ENCODE measurements around the gene FRMD4A.
A peak's percentile ranks its signal among the peaks of the same experiment; 100 is the strongest.

Gene FRMD4A

DNA sequence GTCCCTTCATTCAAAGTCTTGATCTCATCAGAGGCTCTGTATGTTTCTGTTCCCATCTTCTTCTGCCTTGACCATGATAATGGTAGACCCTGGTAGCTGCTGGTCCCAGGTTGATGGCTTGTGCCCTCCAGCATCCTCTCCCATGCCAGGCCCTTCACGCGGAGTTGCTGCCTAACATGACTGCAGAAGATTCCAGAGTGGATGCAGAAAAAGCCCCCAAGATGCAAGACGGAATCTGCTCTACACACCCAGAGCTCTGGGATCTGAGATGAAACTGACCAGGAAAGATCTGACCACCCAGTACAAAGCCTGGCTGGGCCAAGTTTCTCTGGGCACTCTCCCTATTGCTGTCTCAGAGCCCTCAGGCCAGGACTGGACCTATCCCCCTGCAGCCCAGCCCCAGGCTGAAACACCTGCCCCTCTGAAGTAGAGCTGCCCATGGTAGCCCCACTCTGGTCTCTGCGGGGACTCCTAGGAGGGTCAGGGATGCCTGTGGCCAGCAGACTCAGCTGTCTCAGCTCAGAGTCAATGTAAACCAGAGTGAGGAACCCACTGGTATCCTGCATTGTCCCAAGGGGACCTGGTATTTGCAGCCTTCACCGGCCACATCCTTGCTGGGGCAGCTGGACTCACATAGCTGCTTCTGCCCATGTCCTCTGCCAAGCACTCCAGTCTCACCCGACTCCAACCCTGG is 9.5 kb upstream of the FRMD4A start:
- no peak for DNase-seq (ENCODE audit: low read depth)

DNA sequence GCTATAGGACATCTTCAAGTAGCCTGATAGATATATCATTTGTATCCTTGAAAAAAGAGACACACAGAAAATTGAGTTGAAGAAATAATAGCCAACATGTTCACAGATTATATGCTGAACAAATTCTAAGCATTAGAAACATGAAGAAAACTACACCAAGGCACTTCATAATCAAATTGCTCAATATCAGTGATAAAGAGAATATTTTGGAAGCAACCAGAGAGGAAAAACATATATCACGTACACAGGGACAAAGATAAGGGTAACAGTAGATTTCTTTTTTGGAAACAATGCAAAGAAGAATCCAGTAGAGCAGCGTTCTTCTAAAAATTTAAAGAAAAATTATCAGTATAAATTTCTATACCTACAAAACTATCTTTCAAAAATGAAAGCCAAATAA is 6.0 kb upstream of the FRMD4A start:
- no peak for DNase-seq (ENCODE audit: low read depth)

DNA sequence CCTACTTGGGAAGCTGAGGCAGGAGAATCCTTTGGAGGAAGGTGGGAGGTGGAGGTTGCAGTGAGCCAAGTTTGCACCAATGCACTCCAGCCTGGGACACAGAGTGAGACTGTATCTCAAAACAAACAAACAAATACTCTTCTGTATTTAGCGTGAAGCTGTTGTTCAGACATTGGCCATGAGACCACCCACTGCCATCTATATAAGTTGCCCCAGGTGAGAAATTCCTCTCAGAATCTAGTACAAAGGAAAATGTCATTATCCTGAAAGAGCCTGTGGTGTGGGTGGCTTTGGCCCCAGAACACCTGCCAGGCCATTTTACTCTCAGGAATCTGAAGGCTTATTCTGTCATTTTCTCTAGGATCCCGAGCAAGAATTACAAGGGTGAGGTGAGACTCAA is 4.0 kb upstream of the FRMD4A start:
- DNase-seq (ENCODE audit: low read depth) = no peak

GRCh38 chr10:14333606-14334005 is 2.9 kb upstream of the FRMD4A start:
- DNase-seq (ENCODE audit: low read depth) = no peak

DNA sequence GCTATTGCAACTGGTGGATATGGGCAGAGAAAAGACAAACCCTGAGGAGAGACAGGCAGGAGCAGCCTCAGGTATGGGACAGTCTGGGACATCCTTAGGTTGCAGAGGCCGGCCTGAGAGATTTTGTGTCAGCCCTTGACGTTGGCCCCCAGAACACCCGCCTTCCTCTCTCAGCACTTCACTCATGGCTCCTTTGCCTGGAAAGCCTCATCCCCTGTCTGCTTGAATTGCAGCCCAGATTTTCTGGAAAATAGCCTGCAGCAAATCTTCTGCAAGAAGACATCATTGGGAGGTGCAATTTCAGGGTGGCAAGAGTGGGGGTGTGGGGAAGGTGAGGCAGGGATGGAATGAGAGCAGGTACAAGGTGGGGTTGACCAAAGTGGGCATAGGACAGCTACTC is 2.2 kb upstream of the FRMD4A start:
- DNase-seq (ENCODE audit: low read depth) = no peak

DNA sequence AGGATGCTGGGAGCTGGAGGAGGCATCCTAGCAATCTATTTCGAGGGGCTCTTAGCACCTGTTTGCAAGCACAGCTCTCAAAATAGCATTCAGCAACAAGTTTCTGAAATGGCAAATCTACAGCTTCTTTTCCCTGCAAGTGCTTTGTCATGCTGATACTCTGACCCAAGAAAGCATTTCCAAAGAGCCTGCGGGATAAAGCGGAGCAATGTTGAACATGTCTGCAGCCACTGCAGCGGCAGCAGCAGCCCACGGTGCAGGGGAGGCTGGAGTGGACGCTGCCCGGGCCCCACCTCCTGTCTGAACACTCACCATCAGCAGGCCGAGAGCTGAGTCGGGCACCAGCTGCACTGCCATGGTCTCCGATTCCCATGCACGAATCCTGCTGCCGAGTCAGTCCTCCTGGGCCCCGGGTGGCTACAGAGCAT is 964 bp downstream of the FRMD4A start:
- DNase-seq (ENCODE audit: low read depth) = no peak

DNA sequence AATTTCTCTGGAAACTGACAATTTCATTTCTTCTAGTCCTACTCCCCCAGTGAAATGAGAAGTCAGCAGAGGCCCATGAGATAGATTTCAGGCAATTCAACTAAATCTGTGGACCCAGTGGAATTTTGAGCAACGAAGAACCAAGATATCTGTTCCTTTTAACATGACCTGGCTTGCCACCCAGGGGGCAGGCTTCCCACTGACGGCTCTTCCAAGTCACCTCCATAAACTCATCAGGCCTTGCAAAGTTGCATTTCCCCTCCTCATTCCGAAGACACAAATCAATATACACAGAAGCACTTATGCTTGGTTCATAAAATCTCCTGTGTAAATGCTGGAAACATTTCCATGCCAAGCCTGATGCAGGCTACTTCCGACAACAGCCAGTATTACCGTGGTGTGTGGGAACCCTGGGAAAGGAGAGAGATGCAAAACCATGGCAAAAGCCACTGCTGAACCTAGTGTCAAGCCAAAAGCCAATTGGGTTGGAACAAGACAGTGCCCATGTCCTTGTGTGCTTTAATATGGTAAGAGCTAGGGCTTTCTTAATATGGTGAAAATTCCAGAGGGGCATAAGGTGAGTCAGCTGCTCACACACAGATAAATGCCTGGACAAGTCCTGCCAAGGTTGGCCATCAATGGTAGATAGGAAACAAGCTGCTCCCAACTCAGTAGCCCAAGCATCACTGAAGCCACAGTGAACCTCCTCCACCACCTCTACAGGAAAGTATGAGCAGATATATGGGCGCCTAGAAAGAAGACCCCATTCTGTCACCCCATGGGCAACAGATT is 1.6 kb downstream of the FRMD4A start:
- DNase-seq (ENCODE audit: low read depth) = no peak

DNA sequence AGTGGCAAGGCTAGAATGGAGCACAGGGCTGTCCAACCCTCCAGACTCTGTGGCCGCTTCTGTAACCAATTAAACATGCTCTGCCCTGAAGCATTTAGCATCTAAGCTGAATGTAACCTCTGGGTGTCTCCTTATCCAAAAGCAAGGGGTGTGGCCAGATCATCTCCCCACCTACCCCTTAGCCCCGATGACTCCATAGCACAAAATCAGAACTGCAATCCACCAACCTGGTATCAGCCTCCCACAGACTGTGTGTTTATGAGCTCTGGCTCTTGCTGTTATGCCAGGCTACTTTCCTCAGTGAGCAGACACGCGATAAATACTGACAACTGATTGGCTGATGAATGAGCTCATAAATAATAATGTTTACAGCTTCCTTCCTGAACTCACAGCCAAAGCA is 3.2 kb downstream of the FRMD4A start:
- DNase-seq (ENCODE audit: low read depth) = no peak

- DNase-seq (ENCODE audit: low read depth) = no peak
These were observed 4.1 kb downstream of the FRMD4A start for GRCh38 chr10:14326581-14326980.

GRCh38 chr10:14325325-14325955 is 5.3 kb downstream of the FRMD4A start:
- no peak for DNase-seq (ENCODE audit: low read depth)

DNA sequence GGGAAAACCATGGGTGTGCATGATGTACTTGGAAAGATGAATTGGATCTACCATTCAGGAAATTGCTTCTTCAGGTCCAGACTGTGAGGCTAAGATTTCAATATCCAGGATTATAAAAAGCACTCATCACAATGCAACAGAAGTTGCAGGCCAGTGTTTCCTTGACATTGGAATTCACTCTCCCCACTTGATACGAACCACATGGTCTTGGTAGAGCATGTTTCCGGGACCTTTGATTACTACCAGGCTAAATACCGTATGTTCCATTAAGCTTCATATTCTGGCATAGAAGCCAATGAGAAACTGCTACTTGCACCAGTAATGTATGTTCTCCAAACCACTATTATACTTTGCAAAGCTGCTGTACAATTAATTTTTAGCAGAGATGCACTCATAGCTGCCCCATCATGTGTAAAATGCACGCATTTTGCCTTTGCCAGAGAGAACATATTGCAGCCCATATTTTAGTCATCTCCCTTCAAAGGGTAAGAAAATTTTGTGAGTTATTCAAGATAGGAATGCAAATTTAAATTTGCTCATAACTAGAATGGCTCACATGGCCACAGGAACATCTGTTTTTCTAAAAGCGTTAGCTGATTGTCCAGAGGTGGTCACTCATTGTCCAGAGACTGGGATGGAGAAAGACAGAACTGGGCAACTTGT is 8.1 kb downstream of the FRMD4A start:
- DNase-seq (ENCODE audit: low read depth) = no peak

GRCh38 chr10:14318007-14318406 is 12.7 kb downstream of the FRMD4A start:
- no peak for DNase-seq (ENCODE audit: low read depth)

DNA sequence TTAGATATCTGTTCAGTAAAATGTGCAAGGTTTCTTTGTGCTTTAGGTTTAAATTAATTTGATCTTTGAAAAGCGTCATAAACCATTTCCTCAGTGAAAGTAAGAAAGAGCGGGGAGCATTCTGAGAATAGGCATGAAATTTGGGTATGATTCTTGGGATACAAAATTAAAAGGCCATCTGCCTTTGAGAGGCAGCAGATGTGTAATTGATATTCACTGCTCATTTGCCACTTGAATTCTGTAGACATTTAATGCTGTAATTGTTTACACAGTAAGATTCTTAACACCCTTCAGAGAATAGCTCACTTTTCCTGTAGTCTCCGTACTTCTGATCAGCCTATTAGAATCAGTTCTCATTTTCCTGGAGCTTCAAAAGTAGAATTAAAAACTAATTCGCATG is 18.7 kb downstream of the FRMD4A start:
- DNase-seq (ENCODE audit: low read depth) = no peak

DNA sequence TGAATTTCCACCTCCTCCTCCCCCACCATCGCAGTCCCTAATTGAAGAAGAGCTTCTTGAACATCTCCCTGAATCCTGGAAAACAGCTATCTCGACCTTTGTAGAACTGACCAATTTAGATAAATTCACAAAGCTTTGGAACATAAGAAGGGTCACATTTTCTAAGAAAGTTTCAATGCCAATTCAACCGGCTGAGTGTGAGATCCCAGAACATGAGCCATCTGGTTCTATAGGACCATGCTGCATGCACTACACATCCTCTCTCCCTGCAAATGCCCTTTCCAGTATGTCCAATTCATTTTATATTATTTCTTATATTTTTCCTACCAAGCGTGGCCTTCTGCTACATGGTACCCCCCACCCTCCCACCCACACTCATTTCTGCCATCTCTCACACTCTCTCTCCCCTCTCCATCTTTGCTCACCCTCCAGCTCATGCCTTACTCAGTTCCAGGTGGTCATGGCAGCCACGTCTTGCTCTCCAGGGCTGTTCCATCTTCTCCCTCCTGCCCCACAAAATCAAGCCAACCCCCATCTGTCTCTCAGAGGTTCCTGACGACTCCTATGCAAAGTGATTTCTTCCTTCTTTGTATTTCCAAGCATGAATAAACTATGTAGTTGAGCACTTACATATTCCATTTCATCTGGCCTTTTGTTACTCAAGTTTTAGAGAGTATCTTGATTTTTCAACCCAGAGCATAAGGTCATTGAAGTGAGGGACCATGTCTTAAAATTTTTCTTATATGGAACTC is 19.3 kb downstream of the FRMD4A start:
- no peak for DNase-seq (ENCODE audit: low read depth)

DNA sequence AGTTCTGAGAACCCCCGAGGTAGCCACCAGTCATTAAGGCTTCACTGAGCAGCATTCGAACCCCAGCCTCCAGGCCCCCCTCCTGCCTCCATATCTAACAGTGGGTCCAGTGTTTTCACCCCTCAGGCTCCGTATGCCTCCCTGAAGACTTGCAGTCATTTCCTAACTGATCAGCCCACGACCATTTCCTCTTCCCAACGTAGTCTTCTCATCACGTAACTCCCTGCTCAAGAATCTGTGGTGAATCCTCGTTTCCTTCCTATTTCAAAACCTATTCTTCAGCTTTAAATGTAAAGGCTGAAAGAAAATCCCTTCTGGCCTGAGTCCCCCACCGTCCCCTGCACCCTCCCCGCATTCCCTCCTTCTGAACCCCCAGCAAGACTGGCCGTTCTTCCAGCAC is 21.1 kb downstream of the FRMD4A start:
- DNase-seq (ENCODE audit: low read depth) = no peak

- DNase-seq (ENCODE audit: low read depth) = no peak
These were observed 24.5 kb downstream of the FRMD4A start for GRCh38 chr10:14306190-14306589.

DNA sequence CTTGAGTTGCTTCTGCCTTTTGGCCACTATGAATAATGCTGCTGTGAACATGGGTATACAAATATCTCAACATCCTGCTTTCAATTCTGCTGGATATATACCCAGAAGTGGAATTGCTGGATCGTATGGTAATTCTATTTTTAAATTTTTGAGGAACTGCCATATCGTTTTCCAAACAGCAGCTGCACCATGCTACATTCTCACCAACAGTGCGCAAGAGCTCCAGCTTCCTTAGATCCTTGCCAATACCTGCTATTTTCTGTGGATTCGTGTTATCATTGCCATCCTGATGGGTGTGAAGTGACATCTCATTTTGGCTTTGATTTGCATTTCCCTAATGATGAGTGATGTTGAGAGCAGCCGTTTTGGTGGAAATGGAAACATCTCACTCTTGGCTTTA is 26.7 kb downstream of the FRMD4A start:
- no peak for DNase-seq (ENCODE audit: low read depth)

DNA sequence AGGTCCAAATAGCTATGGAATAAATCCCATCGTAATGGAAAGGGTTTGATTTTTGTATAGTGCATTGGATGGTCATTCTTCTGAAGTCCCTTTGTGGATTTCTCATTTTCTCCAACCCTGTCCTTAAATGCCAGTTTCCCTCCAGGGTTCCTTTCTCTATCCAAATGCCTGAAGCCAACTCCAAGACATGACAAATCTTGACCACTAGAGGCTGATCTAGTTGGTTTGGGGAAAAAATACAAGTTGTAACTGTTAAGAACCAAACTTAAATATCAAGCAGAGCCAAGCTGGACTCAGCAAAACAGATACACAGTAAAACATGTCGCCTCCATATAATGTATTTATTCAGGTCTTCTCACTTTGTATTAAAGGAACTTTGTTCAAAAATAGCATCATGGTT is 28.7 kb downstream of the FRMD4A start:
- DNase-seq (ENCODE audit: low read depth) = peak; percentile 14

- DNase-seq (ENCODE audit: low read depth) = no peak
These were observed 31.2 kb downstream of the FRMD4A start for GRCh38 chr10:14299556-14299955.

DNA sequence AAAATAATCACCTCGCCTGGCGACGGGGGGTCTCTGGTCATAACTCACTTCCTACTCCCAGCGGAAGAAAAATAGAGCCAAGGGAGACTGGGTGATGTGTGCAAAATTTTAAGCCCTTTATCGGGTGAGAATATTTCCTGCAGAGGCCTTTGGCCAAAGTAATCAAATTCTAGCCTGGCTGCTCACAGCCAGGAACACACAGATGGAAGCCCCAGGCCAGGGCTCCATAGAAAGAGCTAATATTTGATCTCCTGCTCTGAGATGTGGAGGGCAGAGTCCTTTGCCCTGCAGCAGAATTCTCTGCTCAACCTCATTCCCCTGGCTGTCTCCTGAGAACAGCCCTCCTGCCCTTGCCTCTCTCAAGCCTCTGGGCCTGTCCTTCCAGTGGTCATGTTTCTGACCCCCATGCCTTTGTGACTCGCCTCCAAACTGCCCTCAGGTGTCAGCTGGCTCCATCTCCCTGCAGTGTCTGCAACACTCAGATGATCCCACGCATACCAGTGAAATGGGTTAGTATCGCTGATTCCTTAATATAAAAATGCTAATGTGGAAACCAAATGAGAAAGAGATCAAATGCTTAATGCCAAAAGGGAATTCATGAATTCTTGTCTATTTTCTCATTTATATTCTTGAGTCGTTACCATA is 34.5 kb downstream of the FRMD4A start:
- DNase-seq (ENCODE audit: low read depth) = no peak

DNA sequence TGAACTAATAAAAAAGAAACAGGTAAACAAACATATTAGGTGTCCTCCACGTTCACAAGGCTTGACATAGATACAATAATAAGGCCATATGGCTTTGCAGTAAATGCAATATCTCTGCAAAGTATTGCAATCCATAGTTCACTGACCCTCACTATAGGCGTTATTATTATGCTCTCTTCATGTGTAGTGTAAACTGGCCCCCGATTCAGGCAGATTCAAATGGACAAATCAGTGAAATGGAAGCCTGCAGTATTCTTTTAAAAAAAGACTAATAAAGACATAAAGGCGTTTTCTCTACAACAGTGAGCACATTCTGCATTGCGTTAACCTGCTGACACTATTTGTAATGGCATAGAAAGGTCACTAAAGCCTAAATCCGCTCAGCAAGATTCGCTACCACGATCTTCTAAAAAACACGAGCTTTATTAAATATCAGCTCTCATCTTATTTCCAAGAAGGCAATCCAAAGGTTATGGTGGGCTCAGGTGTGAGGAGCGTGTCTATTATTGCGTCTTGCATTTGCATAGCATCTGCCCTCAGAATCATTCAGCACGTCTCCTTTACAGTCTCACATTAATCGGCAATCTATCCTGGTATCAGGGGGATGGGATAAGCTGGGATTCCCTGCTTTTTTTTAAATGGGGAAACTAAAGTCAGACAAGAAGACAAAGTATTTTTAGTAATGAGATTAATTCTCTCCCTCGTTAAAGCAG is 36.2 kb downstream of the FRMD4A start:
- no peak for DNase-seq (ENCODE audit: low read depth)

All from stromal cell of bone marrow (primary cell).